Smooth muscle cell (in vitro differentiated cells): Measurements from ENCODE around the gene CHRNB1. TPM values are rescaled to one million over a fixed set of nuclear protein-coding genes. Genes with fewer than 3 reads are reported as not detected.

ENCODE experiments used
- DNase-seq: peaks from one replicate; lab custom pipeline; 2025; ENCODE audit not compliant: unreplicated experiment; lab: John Stamatoyannopoulos, UW
- H2AFZ ChIP-seq: fragments of 200-600 bp; sonication (generic); 2 replicates; pipeline ENCODE4 v1.6.0; 2016; ENCODE audit warnings: antibody characterized with exemption, low read depth, mild to moderate bottlenecking
- H3F3A ChIP-seq: fragments of 200-600 bp; sonication (generic); 2 replicates; pipeline ENCODE4 v1.6.0; 2017; ENCODE audit warnings: antibody characterized with exemption, low read depth
- H3K27ac ChIP-seq: fragments of 200-600 bp; sonication (generic); 2 replicates; pipeline ENCODE4 v1.5.1; 2016; ENCODE audit warnings: low read depth, mild to moderate bottlenecking
- H3K27me3 ChIP-seq: fragments of 200-600 bp; sonication (generic); 2 replicates; pipeline ENCODE4 v1.6.1; 2016; ENCODE audit warnings: low read depth, mild to moderate bottlenecking
- H3K36me3 ChIP-seq: fragments of 200-600 bp; sonication (generic); 2 replicates; pipeline ENCODE4 v1.5.1; 2016; ENCODE audit warnings: low read depth
- H3K4me1 ChIP-seq: fragments of 200-600 bp; sonication (generic); 2 replicates; pipeline ENCODE4 v1.5.1; 2016; ENCODE audit warnings: low read depth
- H3K4me2 ChIP-seq: fragments of 200-600 bp; sonication (generic); 2 replicates; pipeline ENCODE4 v1.6.0; 2016; ENCODE audit warnings: mild to moderate bottlenecking
- H3K4me3 ChIP-seq: fragments of 200-600 bp; sonication (generic); 2 replicates; pipeline ENCODE4 v1.5.1; 2016; ENCODE audit warnings: mild to moderate bottlenecking
- H3K79me2 ChIP-seq: fragments of 200-600 bp; sonication (generic); 2 replicates; pipeline ENCODE4 v1.6.0; 2016; ENCODE audit warnings: low read depth, mild to moderate bottlenecking
- H3K9ac ChIP-seq: fragments of 200-600 bp; sonication (generic); 2 replicates; pipeline ENCODE4 v1.6.0; 2016; ENCODE audit warnings: low read depth
- H3K9me3 ChIP-seq: fragments of 200-600 bp; sonication (generic); replicated peaks from 2 replicates; pipeline ENCODE4 v1.5.1; 2016; ENCODE audit warnings: low read depth
- H4K20me1 ChIP-seq: fragments of 200-600 bp; sonication (generic); 2 replicates; pipeline ENCODE4 v1.6.0; 2016; ENCODE audit warnings: low read depth
- WGBS: methylation state at CpG from one replicate; pipeline ENCODE4 v1.1.7; 2016; ENCODE audit warnings: low lambda C conversion rate; 5-methylcytosine and 5-hydroxymethylcytosine counted together
- polyA plus RNA-seq: library from polyadenylated mRNA; unstranded; fragments of >200 nt; fragmentation: Nextera tagmentation; extraction: Ambion mirVana; gene quantifications from 2 replicates; pipeline ENCODE4 v1.2.1, GENCODE V29; 2016
- total RNA-seq: library from RNA; depleted of rRNA; stranded (reverse); fragments of >200 nt; gene quantifications from 2 replicates; pipeline ENCODE4 v1.2.3, GENCODE V29; 2014
- TF ChIP-seq, protein P1 (sequence below): fragments of 200-600 bp; sonication (generic); IDR thresholded peaks from 2 replicates; pipeline ENCODE4 v1.5.1; 2017; ENCODE audit warnings: borderline replicate concordance, mild to moderate bottlenecking, antibody characterized with exemption; ENCODE audit not compliant: insufficient read depth, poor library complexity, severe bottlenecking

CHRNB1 gene
- total and polyA plus RNA-seq, 2 experiments from 2014 or later, result 12.2 to 19.0 TPM

DNA sequence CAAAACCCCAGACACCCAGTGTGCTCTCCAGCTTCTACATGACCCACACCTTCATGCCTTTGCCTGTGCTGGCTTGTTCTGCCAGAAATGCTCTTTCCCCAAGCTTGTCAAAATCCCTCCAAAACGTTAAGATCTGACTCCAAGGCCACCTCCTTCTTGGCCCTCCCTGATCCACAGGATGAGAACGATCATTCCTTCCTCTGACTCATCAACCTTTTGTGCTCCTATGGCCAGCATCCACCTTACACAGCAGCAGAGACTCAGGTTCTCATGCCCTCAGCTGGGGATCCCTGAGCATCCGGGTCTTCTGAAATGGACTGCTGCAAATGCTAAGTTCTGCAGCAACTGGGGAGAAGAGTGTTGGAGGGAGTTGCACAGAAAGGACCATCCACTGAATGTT is 31.6 kb downstream of the CHRNB1 start:
- no peaks in the 10 kb centered on the region for H3K27me3 ChIP-seq
- H4K20me1 ChIP-seq, result peaks cover 68% of the 10 kb centered on the region
- H3K9ac ChIP-seq, result peak overlapping the region; percentile 17
- H3F3A ChIP-seq, result peaks cover 21% of the 10 kb centered on the region
- WGBS, result 31% methylated on average over 3 of the region's 3 CpGs
- peaks cover 79% of the 10 kb centered on the region for H3K79me2 ChIP-seq
- H3K36me3 ChIP-seq, result no peaks in the 10 kb centered on the region
- no peaks in the 10 kb centered on the region for H3K9me3 ChIP-seq
- peaks cover 19% of the 10 kb centered on the region for H3K4me1 ChIP-seq
- H3K4me3 ChIP-seq, result peak overlapping the region; percentile 97
- TF ChIP-seq, protein P1, sequence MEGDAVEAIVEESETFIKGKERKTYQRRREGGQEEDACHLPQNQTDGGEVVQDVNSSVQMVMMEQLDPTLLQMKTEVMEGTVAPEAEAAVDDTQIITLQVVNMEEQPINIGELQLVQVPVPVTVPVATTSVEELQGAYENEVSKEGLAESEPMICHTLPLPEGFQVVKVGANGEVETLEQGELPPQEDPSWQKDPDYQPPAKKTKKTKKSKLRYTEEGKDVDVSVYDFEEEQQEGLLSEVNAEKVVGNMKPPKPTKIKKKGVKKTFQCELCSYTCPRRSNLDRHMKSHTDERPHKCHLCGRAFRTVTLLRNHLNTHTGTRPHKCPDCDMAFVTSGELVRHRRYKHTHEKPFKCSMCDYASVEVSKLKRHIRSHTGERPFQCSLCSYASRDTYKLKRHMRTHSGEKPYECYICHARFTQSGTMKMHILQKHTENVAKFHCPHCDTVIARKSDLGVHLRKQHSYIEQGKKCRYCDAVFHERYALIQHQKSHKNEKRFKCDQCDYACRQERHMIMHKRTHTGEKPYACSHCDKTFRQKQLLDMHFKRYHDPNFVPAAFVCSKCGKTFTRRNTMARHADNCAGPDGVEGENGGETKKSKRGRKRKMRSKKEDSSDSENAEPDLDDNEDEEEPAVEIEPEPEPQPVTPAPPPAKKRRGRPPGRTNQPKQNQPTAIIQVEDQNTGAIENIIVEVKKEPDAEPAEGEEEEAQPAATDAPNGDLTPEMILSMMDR, result no peak
- peak overlapping the region; percentile 96 for H3K27ac ChIP-seq
- H2AFZ ChIP-seq, result no peak overlapping the region
- H3K4me2 ChIP-seq, result peak overlapping the region; percentile 98
- no peak for DNase-seq

DNA sequence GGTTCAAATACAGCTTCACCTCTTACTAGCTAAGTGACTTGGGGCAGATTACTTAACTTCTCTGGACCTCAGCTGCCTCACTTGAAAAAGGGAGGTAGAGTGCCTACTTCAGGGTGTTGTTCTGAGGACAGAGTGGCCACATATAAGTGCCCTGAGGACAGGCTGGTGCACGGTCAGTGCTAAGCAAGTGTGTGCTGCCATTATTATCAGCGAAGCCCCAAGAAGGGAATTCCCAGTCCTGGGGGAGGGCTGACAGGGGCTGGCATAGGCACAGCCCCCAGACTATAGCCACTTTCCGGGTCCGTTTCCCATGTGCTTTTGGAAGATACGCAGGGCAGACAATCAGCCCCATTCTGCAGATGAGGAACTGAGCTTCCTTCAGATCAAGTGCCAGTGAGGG is 32.1 kb downstream of the CHRNB1 start:
- no peaks in the 10 kb centered on the region for H3K36me3 ChIP-seq
- no peak overlapping the region for H2AFZ ChIP-seq
- peak overlapping the region; percentile 97 for H3K4me3 ChIP-seq
- peak overlapping the region; percentile 98 for H3K4me2 ChIP-seq
- H3K9ac ChIP-seq, result no peak overlapping the region
- H3K27ac ChIP-seq, result peak overlapping the region; percentile 96
- TF ChIP-seq, protein P1, result no peak
- no peaks in the 10 kb centered on the region for H3K9me3 ChIP-seq
- no peak for DNase-seq
- WGBS, result 95% methylated on average over 5 of the region's 5 CpGs
- peaks cover 64% of the 10 kb centered on the region for H4K20me1 ChIP-seq
- peaks cover 19% of the 10 kb centered on the region for H3K4me1 ChIP-seq
- H3K27me3 ChIP-seq, result no peaks in the 10 kb centered on the region
- H3F3A ChIP-seq, result peaks cover 21% of the 10 kb centered on the region
- H3K79me2 ChIP-seq, result peaks cover 74% of the 10 kb centered on the region

DNA sequence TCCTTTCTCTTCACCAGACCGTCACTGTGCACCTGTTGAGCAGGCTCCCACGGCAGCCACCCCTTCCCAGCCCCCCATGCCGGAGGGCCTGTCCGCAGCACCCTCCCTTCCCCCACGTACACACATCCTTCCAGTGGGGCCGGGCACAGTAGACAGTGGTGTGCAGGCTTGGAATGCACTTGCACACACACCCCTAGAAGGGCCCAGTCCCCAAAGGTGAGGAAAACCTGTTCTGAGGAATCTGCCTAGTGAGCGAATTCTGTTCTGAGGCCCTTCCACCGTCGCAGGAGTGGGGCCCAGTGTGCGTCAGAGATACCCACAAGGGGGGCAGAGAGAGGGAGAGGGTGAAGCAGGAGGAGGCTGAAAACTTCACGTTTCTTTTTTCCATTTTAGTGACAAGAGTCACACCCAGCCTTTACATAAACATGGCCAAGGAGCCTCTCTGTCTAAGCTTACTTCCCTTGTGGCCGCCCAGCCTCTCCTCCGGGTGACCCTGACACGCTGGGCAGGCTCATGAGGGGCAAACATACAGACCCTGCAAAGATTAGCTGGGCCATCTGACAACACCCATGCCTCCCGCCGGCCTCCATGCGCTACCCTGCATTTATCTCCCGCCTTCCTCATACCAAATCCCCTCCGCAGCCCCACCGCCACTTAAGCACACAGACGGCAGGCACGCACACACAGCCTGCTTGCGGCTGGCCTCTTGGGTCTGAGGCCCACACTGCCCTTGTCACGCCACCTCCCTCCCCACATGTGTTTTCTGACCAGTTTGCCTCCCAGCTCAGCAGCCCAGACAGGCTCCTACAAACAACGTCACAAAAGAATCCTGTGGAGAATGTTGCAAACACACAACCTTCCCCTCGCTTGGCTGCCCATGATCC is 32.8 kb downstream of the CHRNB1 start:
- WGBS, result 14% methylated on average over 23 of the region's 26 CpGs
- Histone ChIP-seq H4K20me1 (peaks cover 57% of the 10 kb centered on the region), H3F3A (peaks cover 21% of the 10 kb centered on the region), H2AFZ (no peak overlapping the region), H3K27me3 (no peaks in the 10 kb centered on the region), H3K4me1 (peaks cover 19% of the 10 kb centered on the region), H3K79me2 (peaks cover 67% of the 10 kb centered on the region), H3K9ac (peak overlapping the region; percentile 99), H3K9me3 (no peaks in the 10 kb centered on the region), H3K4me2 (peak overlapping the region; percentile 98), H3K27ac (peak overlapping the region; percentile 96), H3K4me3 (peak overlapping the region; percentile 97), H3K36me3 (no peaks in the 10 kb centered on the region)
- DNase-seq, result peak; percentile 67
- TF ChIP-seq, protein P1, result no peak
